MM.1S (cell line): ENCODE measurements around the gene BLOC1S3.

ENCODE experiments used
- DNase-seq: peaks from one replicate; pipeline ENCODE4 v3.0.0-alpha.2; 2015
- H2AFZ ChIP-seq: fragments of 300-600 bp; sonication (generic); 2 replicates; pipeline ENCODE4 v1.6.0; 2016; ENCODE audit warnings: antibody characterized with exemption, low read length
- H3F3A ChIP-seq: fragments of 300-600 bp; sonication (generic); 2 replicates; pipeline ENCODE4 v1.6.1; 2016; ENCODE audit warnings: mild to moderate bottlenecking, antibody characterized with exemption, low read length, moderate library complexity, mixed read lengths; ENCODE audit not compliant: insufficient read depth
- H3K27ac ChIP-seq: fragments of 300-600 bp; sonication (generic); 2 replicates; pipeline ENCODE4 v1.5.1; 2016; ENCODE audit warnings: mild to moderate bottlenecking, low read length
- H3K27me3 ChIP-seq: fragments of 300-600 bp; sonication (generic); replicated peaks from 2 replicates; pipeline ENCODE4 v1.6.0; 2016; ENCODE audit warnings: low read length; ENCODE audit not compliant: insufficient read depth
- H3K36me3 ChIP-seq: fragments of 300-600 bp; sonication (generic); replicated peaks from 2 replicates; pipeline ENCODE4 v1.6.1; 2016; ENCODE audit warnings: mild to moderate bottlenecking, low read length, mixed read lengths; ENCODE audit not compliant: insufficient read depth
- H3K4me1 ChIP-seq: fragments of 300-600 bp; sonication (generic); 2 replicates; pipeline ENCODE4 v1.6.1; 2016; ENCODE audit warnings: low read length, mixed read lengths
- H3K4me2 ChIP-seq: fragments of 300-600 bp; sonication (generic); 2 replicates; pipeline ENCODE4 v1.6.0; 2016; ENCODE audit warnings: low read depth, low read length
- H3K4me3 ChIP-seq: fragments of 300-600 bp; sonication (generic); 2 replicates; pipeline ENCODE4 v1.5.1; 2016; ENCODE audit warnings: low read length, mixed read lengths
- H3K79me2 ChIP-seq: fragments of 300-600 bp; sonication (generic); 2 replicates; pipeline ENCODE4 v1.6.1; 2016; ENCODE audit warnings: mixed run types, low read length, mixed read lengths
- H3K9ac ChIP-seq: fragments of 300-600 bp; sonication (generic); 2 replicates; pipeline ENCODE4 v1.6.1; 2016; ENCODE audit warnings: low read length, mixed read lengths
- H3K9me2 ChIP-seq: fragments of 300-600 bp; sonication (generic); replicated peaks from 2 replicates; pipeline ENCODE4 v1.6.1; 2016; ENCODE audit warnings: mild to moderate bottlenecking, low read length, mixed read lengths; ENCODE audit not compliant: insufficient read depth
- H3K9me3 ChIP-seq: fragments of 300-600 bp; sonication (generic); replicated peaks from 2 replicates; pipeline ENCODE4 v1.6.1; 2016; ENCODE audit warnings: mild to moderate bottlenecking, low read length, mixed read lengths; ENCODE audit not compliant: insufficient read depth
- H4K20me1 ChIP-seq: fragments of 300-600 bp; sonication (generic); 2 replicates; pipeline ENCODE4 v1.6.1; 2016; ENCODE audit warnings: mild to moderate bottlenecking, low read length, moderate library complexity, mixed read lengths; ENCODE audit not compliant: insufficient read depth
- EZH2 ChIP-seq: fragments of 300-600 bp; sonication (generic); optimal IDR thresholded peaks from 2 replicates; pipeline ENCODE3; 2017; ENCODE audit warnings: low read depth, mild to moderate bottlenecking, antibody characterized with exemption, low read length, mixed read lengths
- EZH2phosphoT487 ChIP-seq: fragments of 300-600 bp; sonication (generic); IDR thresholded peaks from 2 replicates; pipeline ENCODE4 v1.6.1; 2018; ENCODE audit warnings: antibody characterized with exemption, low read length
- TF ChIP-seq, protein P1 (sequence below): fragments of 300-600 bp; sonication (generic); IDR thresholded peaks from 2 replicates; pipeline ENCODE4 v1.5.1; 2016; ENCODE audit warnings: antibody characterized with exemption, low read length, mixed read lengths

BLOC1S3 gene

DNA sequence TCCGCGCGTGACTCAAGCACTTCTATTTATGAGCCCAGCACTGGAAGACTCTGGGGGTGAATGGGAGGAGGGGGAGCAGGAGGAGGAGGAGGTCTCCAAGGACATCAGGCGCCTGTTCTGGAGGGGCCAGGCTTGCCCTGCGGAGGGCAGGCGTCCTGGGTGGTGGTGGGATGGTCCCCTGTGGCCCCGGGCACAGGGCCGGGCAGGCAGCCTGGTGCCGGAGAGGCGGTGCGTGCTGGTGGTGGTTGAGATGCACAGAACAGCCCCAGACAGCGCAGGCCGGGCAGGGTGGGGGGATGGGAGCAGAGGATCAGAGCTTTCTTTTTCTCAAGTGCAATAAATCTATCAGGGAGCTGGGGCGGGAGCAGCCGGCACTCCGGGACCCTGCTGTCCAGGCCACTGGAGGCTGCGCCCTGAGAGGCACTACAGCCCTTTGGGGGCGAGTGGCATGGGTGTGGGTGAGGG, 31.8 kb upstream of the BLOC1S3 start:
- Histone ChIP-seq H3K4me3 (no peak overlapping the region), H3K79me2 (0 out of 2 replicates have a peak, but pooled peaks cover 4% of the 10 kb centered on the region), H3K4me1 (no peaks in the 10 kb centered on the region), H3K9me2 (no peaks in the 10 kb centered on the region), H3K27ac (no peak overlapping the region), H4K20me1 (no peaks in the 10 kb centered on the region), H3K9ac (no peak overlapping the region), H2AFZ (no peak overlapping the region), H3K9me3 (no peaks in the 10 kb centered on the region), H3K27me3 (no peaks in the 10 kb centered on the region), H3F3A (no peaks in the 10 kb centered on the region), H3K4me2 (no peak overlapping the region), H3K36me3 (no peaks in the 10 kb centered on the region)
- no peak for DNase-seq
- no peak for TF ChIP-seq EZH2
- TF ChIP-seq EZH2phosphoT487, result no peak

DNA sequence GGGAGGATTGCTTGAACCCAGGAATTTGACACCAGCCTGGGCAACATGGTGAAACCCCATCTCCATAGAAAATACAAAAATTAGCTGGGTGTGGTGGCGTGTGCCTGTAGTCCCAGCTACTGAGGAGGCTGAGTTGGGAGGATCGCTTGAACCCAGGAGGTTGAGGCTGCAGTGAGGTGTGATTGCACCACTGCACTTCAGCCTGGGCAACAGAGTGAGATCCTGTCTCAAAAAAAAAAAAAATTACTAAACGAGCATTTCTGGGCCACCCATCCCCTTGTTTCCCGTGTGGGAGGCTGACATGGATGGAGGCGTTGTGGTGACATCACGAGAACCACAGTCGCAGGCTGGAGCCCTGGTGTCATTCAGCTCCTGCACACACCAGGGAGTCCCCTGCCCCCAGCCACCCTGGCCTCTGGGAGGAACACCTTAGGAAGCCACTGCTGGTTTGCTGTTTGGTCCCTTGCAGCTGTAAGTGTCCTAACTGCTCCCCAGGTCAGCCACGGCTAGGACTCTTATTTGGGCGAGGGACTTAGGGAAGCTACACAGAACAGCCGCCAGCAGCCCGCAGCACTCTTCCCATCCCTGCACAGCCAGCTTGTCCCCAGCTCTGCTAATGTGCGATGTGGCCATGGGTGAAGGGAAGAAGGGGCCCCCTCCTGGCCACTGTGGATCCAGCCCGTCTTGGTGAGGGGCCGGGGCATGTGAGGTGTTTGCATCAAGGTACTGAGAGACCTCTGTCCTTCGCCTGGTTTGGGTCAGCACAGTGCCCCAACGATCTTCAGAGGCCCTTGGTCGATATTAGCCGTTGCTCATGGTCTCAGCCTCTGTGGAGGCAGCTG, 30.5 kb upstream of the BLOC1S3 start:
- TF ChIP-seq EZH2 (no peak), EZH2phosphoT487 (no peak)
- Histone ChIP-seq H3F3A (no peaks in the 10 kb centered on the region), H2AFZ (no peak overlapping the region), H3K27me3 (no peaks in the 10 kb centered on the region), H3K4me1 (no peaks in the 10 kb centered on the region), H3K9me2 (no peaks in the 10 kb centered on the region), H3K9ac (no peak overlapping the region), H3K79me2 (no peaks in the 10 kb centered on the region), H3K27ac (no peak overlapping the region), H3K36me3 (no peaks in the 10 kb centered on the region), H3K9me3 (no peaks in the 10 kb centered on the region), H3K4me2 (no peak overlapping the region), H3K4me3 (no peak overlapping the region), H4K20me1 (no peaks in the 10 kb centered on the region)
- no peak for DNase-seq

DNA sequence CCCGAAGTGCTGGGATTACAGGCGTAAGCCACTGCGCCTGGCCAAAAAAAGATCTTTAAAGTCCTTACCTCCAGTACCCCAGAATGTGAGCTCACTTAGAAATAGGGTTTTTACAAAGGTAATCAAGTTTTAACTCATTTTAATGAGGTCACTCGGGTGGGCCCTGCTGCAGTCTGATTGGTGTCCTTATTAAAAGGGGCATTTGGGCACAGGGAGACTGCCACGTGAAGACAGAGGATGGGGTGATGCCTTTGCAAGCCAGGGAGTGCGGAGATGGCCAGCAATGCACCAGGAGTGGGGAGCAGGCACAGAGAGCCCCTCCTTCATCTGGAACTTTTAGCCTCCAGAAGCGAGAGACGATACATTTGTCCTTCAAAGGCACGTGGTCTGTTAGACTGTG, 29.5 kb upstream of the BLOC1S3 start:
- no peak for DNase-seq
- no peaks in the 10 kb centered on the region for H4K20me1 ChIP-seq
- H3K9ac ChIP-seq, result no peak overlapping the region
- H3K79me2 ChIP-seq, result no peaks in the 10 kb centered on the region
- no peaks in the 10 kb centered on the region for H3K9me2 ChIP-seq
- no peak overlapping the region for H3K4me3 ChIP-seq
- no peaks in the 10 kb centered on the region for H3K9me3 ChIP-seq
- no peaks in the 10 kb centered on the region for H3K36me3 ChIP-seq
- no peaks in the 10 kb centered on the region for H3K27me3 ChIP-seq
- no peak for TF ChIP-seq EZH2phosphoT487
- no peak for TF ChIP-seq EZH2
- TF ChIP-seq, protein P1, sequence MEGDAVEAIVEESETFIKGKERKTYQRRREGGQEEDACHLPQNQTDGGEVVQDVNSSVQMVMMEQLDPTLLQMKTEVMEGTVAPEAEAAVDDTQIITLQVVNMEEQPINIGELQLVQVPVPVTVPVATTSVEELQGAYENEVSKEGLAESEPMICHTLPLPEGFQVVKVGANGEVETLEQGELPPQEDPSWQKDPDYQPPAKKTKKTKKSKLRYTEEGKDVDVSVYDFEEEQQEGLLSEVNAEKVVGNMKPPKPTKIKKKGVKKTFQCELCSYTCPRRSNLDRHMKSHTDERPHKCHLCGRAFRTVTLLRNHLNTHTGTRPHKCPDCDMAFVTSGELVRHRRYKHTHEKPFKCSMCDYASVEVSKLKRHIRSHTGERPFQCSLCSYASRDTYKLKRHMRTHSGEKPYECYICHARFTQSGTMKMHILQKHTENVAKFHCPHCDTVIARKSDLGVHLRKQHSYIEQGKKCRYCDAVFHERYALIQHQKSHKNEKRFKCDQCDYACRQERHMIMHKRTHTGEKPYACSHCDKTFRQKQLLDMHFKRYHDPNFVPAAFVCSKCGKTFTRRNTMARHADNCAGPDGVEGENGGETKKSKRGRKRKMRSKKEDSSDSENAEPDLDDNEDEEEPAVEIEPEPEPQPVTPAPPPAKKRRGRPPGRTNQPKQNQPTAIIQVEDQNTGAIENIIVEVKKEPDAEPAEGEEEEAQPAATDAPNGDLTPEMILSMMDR, result no peak
- no peaks in the 10 kb centered on the region for H3F3A ChIP-seq
- H3K4me1 ChIP-seq, result no peaks in the 10 kb centered on the region
- H3K27ac ChIP-seq, result no peak overlapping the region
- H3K4me2 ChIP-seq, result no peak overlapping the region
- H2AFZ ChIP-seq, result no peak overlapping the region

DNA sequence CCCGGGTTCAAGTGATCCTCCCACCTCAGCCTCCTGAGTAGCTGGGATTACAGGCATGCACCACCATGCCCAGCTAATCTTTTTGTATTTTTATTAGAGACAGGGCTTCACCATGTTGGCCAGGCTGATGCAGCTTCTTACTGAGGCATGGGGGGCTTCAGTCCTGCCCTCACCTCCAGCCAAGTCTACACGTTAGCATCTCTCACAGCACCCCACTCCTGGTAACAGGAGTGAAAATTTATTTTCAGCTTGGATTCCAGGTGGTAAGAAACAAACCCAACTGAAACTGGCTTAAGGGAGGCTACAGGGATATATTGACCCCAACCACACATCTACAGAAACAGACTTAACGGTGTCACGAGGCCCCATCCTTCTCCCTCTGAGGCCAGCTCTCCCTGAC, 28.4 kb upstream of the BLOC1S3 start:
- no peaks in the 10 kb centered on the region for H3K4me1 ChIP-seq
- H3K9ac ChIP-seq, result no peak overlapping the region

More for the DNA sequence above, 28.4 kb upstream of the BLOC1S3 start:
- no peaks in the 10 kb centered on the region for H3F3A ChIP-seq
- H3K9me3 ChIP-seq, result no peaks in the 10 kb centered on the region
- H3K79me2 ChIP-seq, result no peaks in the 10 kb centered on the region
- H4K20me1 ChIP-seq, result no peaks in the 10 kb centered on the region
- no peaks in the 10 kb centered on the region for H3K36me3 ChIP-seq
- DNase-seq, result no peak
- TF ChIP-seq, protein P1, result no peak
- TF ChIP-seq EZH2phosphoT487 (no peak), EZH2 (no peak)
- no peak overlapping the region for H3K27ac ChIP-seq
- no peaks in the 10 kb centered on the region for H3K9me2 ChIP-seq
- H3K4me3 ChIP-seq, result no peak overlapping the region
- H2AFZ ChIP-seq, result no peak overlapping the region
- H3K27me3 ChIP-seq, result no peaks in the 10 kb centered on the region
- H3K4me2 ChIP-seq, result no peak overlapping the region
